Measurements from ENCODE around the gene FLT4. TPM values are rescaled to one million over a fixed set of nuclear protein-coding genes. Genes with fewer than 3 reads are reported as not detected.

Gene FLT4
- total and polyA plus RNA-seq, 2 donors (not counting 1 experiment from before 2014, with no cell fraction given): 0.01 TPM; not detected in 1

- no peak overlapping the region for H3K27ac ChIP-seq (ENCODE audit: low read length in 2 of 2)
- no peaks in the 10 kb centered on the region for H4K20me1 ChIP-seq (ENCODE audit: control insufficient read depth, insufficient read depth, low read length, poor library complexity, severe bottlenecking)
- POLR2A ChIA-PET: no interaction called here
- Mint-ChIP-seq H3K27ac (no peak overlapping the region), H3K4me3 (no peak overlapping the region), H3K9me3 (ENCODE audit: insufficient read depth) (no peaks in the 10 kb centered on the region), H3K4me1 (no peaks in the 10 kb centered on the region), H3K27me3 (no peaks in the 10 kb centered on the region)
- peaks cover 0 to 3% (median 0%) of the 10 kb centered on the region in 4 experiments for H3K27me3 ChIP-seq (replicated peaks in 1 of 4; ENCODE audit: control extremely low read depth in 1 of 4, control insufficient read depth in 3 of 4, insufficient read depth in 4 of 4, low read length in 3 of 4)
- DNase-seq (no peak), ATAC-seq (ENCODE audit: low read depth) (no peak)
- no peaks in the 10 kb centered on the region for H3K36me3 ChIP-seq (replicated peaks in 1 of 2; ENCODE audit: control extremely low read depth in 1 of 2, control insufficient read depth in 1 of 2, extremely low read depth in 1 of 2, insufficient read depth in 2 of 2, low read length in 1 of 2)
- TF ChIP-seq, protein P1, sequence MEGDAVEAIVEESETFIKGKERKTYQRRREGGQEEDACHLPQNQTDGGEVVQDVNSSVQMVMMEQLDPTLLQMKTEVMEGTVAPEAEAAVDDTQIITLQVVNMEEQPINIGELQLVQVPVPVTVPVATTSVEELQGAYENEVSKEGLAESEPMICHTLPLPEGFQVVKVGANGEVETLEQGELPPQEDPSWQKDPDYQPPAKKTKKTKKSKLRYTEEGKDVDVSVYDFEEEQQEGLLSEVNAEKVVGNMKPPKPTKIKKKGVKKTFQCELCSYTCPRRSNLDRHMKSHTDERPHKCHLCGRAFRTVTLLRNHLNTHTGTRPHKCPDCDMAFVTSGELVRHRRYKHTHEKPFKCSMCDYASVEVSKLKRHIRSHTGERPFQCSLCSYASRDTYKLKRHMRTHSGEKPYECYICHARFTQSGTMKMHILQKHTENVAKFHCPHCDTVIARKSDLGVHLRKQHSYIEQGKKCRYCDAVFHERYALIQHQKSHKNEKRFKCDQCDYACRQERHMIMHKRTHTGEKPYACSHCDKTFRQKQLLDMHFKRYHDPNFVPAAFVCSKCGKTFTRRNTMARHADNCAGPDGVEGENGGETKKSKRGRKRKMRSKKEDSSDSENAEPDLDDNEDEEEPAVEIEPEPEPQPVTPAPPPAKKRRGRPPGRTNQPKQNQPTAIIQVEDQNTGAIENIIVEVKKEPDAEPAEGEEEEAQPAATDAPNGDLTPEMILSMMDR (IDR thresholded peaks at IDR 0.05): no peak
- TF ChIP-seq EZH2 (IDR thresholded peaks at IDR 0.05; ENCODE audit: borderline replicate concordance, insufficient read depth, low read depth, low read length, poor library complexity, severe bottlenecking): no peak
- H3K4me3 ChIP-seq (ENCODE audit: control extremely low read depth in 1 of 5, extremely low read depth in 1 of 5, insufficient read depth in 1 of 5, low read depth in 2 of 5, low read length in 4 of 5): no peak overlapping the region
- CTCF ChIA-PET: no interaction called here
- H2AFZ ChIP-seq (ENCODE audit: insufficient read depth, low read depth, low read length, poor library complexity, severe bottlenecking): no peak overlapping the region
- WGBS (ENCODE audit: insufficient coverage): 90% methylated on average over 11 of the region's 11 CpGs
- no peak overlapping the region for H3K4me2 ChIP-seq (replicated peaks; ENCODE audit: low read depth, low read length, poor library complexity, severe bottlenecking)
- H3K9ac ChIP-seq (ENCODE audit: low read length): no peak overlapping the region
- H3K9me3 ChIP-seq (ENCODE audit: control extremely low read depth in 1 of 3, control insufficient read depth in 2 of 3, insufficient read depth in 1 of 3, low read length in 2 of 3): no peaks in the 10 kb centered on the region
- H3K79me2 ChIP-seq (ENCODE audit: control insufficient read depth, insufficient read depth, low read length): no peaks in the 10 kb centered on the region
- H3K4me1 ChIP-seq (ENCODE audit: control insufficient read depth in 2 of 2, insufficient read depth in 2 of 2, low read length in 2 of 2): no peaks in the 10 kb centered on the region
- intact Hi-C loops (cut with micrococcal nuclease): no loop called here
These were observed 35.6 kb downstream of the FLT4 start for GRCh38 chr5:180613814-180614188.

DNA sequence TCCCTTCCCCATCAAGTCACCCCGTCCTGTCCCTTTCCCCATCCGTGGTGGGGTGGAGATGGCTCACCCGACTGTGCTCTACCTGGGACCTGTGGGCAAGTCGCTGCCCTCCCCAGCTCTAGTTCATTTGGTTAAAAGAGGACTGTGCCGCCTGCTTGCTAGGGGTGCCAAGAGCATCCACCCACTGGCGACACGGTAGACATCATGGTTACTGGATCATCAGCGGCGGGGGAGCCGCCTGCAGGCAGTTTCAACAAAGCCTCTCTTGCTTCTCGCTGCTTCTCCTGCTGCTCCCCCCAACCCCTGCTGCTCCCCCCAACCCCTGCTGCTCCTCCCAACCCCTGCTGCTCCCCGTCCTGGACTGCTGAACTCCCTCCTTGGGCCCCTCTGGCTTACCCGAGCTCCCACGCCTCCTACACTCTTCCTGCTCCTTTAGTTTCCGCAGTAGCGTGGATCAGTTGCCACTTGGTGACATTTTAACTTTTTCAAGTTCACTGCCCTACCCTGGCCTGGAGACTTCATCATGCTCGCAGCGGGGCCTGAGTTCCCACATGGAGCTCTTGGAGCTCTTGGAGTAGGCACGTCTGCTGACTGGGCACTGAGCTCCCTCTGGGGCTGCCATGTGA is 36.1 kb downstream of the FLT4 start:
- Mint-ChIP-seq H3K9me3 (ENCODE audit: insufficient read depth) (no peaks in the 10 kb centered on the region), H3K4me1 (no peaks in the 10 kb centered on the region), H3K27ac (no peak overlapping the region), H3K4me3 (no peak overlapping the region), H3K27me3 (no peaks in the 10 kb centered on the region)
- intact Hi-C loops (cut with micrococcal nuclease): no loop called here
- H3K4me2 ChIP-seq (replicated peaks; ENCODE audit: low read depth, low read length, poor library complexity, severe bottlenecking): no peak overlapping the region
- no peaks in the 10 kb centered on the region for H3K4me1 ChIP-seq (ENCODE audit: control insufficient read depth in 2 of 2, insufficient read depth in 2 of 2, low read length in 2 of 2)
- DNase-seq: no peak
- no peak for ATAC-seq (ENCODE audit: low read depth)
- H3K79me2 ChIP-seq (ENCODE audit: control insufficient read depth, insufficient read depth, low read length): no peaks in the 10 kb centered on the region
- H3K9ac ChIP-seq (ENCODE audit: low read length): no peak overlapping the region
- H3K27me3 ChIP-seq (replicated peaks in 1 of 4; ENCODE audit: control extremely low read depth in 1 of 4, control insufficient read depth in 3 of 4, insufficient read depth in 4 of 4, low read length in 3 of 4): peaks cover 0 to 3% (median 0%) of the 10 kb centered on the region in 4 experiments
- no peak overlapping the region for H3K4me3 ChIP-seq (ENCODE audit: control extremely low read depth in 1 of 5, extremely low read depth in 1 of 5, insufficient read depth in 1 of 5, low read depth in 2 of 5, low read length in 4 of 5)
- H4K20me1 ChIP-seq (ENCODE audit: control insufficient read depth, insufficient read depth, low read length, poor library complexity, severe bottlenecking): no peaks in the 10 kb centered on the region
- ChIA-PET CTCF (no interaction called here), POLR2A (no interaction called here)
- TF ChIP-seq EZH2 (IDR thresholded peaks at IDR 0.05; ENCODE audit: borderline replicate concordance, insufficient read depth, low read depth, low read length, poor library complexity, severe bottlenecking): no peak
- TF ChIP-seq, protein P1 (IDR thresholded peaks at IDR 0.05): no peak
- no peak overlapping the region for H3K27ac ChIP-seq (ENCODE audit: low read length in 2 of 2)
- 86% methylated on average over 18 of the region's 19 CpGs for WGBS (ENCODE audit: insufficient coverage)
- H3K36me3 ChIP-seq (replicated peaks in 1 of 2; ENCODE audit: control extremely low read depth in 1 of 2, control insufficient read depth in 1 of 2, extremely low read depth in 1 of 2, insufficient read depth in 2 of 2, low read length in 1 of 2): no peaks in the 10 kb centered on the region
- H3K9me3 ChIP-seq (ENCODE audit: control extremely low read depth in 1 of 3, control insufficient read depth in 2 of 3, insufficient read depth in 1 of 3, low read length in 2 of 3): no peaks in the 10 kb centered on the region
- no peak overlapping the region for H2AFZ ChIP-seq (ENCODE audit: insufficient read depth, low read depth, low read length, poor library complexity, severe bottlenecking)
